ENCODE measurements around the gene MBTPS1.

Gene MBTPS1

DNA sequence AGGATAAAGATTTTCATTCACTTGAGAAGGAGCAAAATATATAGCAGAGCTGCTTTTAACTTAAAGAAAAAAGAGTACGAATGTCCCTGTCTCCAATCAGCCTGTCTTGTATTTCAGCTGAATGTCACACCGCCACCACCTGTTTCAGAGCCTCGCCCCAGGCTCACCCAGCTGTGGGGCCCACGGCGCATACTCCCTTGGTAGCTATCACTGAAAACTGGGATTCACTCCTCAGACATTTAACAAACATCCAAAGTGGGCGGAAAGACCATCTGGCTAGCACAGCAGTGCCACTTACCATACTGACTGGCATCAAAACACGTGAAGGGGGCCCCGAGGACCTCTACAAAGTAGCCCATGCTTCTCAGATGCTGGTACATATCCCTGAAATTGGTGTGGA is 48.7 kb downstream of the MBTPS1 start:
- TF ChIP-seq, protein P1, sequence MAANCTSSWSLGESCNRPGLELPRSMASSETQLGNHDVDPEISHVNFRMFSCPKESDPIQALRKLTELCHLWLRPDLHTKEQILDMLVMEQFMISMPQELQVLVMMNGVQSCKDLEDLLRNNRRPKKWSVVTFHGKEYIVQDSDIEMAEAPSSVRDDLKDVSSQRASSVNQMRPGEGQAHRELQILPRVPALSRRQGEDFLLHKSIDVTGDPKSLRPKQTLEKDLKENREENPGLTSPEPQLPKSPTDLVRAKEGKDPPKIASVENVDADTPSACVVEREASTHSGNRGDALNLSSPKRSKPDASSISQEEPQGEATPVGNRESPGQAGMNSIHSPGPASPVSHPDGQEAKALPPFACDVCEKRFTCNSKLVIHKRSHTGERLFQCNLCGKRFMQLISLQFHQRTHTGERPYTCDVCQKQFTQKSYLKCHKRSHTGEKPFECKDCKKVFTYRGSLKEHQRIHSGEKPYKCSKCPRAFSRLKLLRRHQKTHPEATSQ (tag by site-specific recombination; IDR thresholded peaks at IDR 0.05): no peak
- TF ChIP-seq ZNF792 (tag by site-specific recombination; IDR thresholded peaks at IDR 0.05): no peak
- TF ChIP-seq, protein P2, sequence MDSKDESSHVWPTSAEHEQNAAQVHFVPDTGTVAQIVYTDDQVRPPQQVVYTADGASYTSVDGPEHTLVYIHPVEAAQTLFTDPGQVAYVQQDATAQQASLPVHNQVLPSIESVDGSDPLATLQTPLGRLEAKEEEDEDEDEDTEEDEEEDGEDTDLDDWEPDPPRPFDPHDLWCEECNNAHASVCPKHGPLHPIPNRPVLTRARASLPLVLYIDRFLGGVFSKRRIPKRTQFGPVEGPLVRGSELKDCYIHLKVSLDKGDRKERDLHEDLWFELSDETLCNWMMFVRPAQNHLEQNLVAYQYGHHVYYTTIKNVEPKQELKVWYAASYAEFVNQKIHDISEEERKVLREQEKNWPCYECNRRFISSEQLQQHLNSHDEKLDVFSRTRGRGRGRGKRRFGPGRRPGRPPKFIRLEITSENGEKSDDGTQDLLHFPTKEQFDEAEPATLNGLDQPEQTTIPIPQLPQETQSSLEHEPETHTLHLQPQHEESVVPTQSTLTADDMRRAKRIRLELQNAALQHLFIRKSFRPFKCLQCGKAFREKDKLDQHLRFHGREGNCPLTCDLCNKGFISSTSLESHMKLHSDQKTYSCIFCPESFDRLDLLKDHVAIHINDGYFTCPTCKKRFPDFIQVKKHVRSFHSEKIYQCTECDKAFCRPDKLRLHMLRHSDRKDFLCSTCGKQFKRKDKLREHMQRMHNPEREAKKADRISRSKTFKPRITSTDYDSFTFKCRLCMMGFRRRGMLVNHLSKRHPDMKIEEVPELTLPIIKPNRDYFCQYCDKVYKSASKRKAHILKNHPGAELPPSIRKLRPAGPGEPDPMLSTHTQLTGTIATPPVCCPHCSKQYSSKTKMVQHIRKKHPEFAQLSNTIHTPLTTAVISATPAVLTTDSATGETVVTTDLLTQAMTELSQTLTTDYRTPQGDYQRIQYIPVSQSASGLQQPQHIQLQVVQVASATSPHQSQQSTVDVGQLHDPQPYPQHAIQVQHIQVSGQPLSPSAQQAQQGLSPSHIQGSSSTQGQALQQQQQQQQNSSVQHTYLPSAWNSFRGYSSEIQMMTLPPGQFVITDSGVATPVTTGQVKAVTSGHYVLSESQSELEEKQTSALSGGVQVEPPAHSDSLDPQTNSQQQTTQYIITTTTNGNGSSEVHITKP (tag by site-specific recombination; IDR thresholded peaks at IDR 0.05): no peak
- no peak for TF ChIP-seq ZNF629 (tag by site-specific recombination; IDR thresholded peaks at IDR 0.05)
- no peak for TF ChIP-seq EGR2 (tag by site-specific recombination; IDR thresholded peaks at IDR 0.05; ENCODE audit: low read depth)
- no peak for TF ChIP-seq ZNF114 (tag by site-specific recombination; IDR thresholded peaks at IDR 0.05)
- no peak for TF ChIP-seq ZNF404 (tag by site-specific recombination; IDR thresholded peaks at IDR 0.05)
- no peak for TF ChIP-seq ZNF654 (tag by site-specific recombination; IDR thresholded peaks at IDR 0.05; ENCODE audit: low read depth)
- TF ChIP-seq, protein P3, sequence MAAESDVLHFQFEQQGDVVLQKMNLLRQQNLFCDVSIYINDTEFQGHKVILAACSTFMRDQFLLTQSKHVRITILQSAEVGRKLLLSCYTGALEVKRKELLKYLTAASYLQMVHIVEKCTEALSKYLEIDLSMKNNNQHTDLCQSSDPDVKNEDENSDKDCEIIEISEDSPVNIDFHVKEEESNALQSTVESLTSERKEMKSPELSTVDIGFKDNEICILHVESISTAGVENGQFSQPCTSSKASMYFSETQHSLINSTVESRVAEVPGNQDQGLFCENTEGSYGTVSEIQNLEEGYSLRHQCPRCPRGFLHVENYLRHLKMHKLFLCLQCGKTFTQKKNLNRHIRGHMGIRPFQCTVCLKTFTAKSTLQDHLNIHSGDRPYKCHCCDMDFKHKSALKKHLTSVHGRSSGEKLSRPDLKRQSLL (tag by site-specific recombination; IDR thresholded peaks at IDR 0.05): no peak
- no peak for TF ChIP-seq ZNF521 (tag by site-specific recombination; IDR thresholded peaks at IDR 0.05)
- TF ChIP-seq ZNF76 (tag by site-specific recombination; IDR thresholded peaks at IDR 0.05; ENCODE audit: borderline replicate concordance, low read depth): no peak
- TF ChIP-seq, protein P4, sequence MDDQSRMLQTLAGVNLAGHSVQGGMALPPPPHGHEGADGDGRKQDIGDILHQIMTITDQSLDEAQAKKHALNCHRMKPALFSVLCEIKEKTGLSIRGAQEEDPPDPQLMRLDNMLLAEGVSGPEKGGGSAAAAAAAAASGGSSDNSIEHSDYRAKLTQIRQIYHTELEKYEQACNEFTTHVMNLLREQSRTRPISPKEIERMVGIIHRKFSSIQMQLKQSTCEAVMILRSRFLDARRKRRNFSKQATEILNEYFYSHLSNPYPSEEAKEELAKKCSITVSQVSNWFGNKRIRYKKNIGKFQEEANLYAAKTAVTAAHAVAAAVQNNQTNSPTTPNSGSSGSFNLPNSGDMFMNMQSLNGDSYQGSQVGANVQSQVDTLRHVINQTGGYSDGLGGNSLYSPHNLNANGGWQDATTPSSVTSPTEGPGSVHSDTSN (CRISPR knock-in tag; IDR thresholded peaks at IDR 0.05): no peak
- TF ChIP-seq ZNF274 (IDR thresholded peaks at IDR 0.05; ENCODE audit: low read length): no peak
- no peak for TF ChIP-seq ZNF274 (tag by site-specific recombination; IDR thresholded peaks at IDR 0.05; ENCODE audit: borderline replicate concordance)
- no peak for TF ChIP-seq ZNF585B (tag by site-specific recombination; IDR thresholded peaks at IDR 0.05)
- TF ChIP-seq, protein P5, sequence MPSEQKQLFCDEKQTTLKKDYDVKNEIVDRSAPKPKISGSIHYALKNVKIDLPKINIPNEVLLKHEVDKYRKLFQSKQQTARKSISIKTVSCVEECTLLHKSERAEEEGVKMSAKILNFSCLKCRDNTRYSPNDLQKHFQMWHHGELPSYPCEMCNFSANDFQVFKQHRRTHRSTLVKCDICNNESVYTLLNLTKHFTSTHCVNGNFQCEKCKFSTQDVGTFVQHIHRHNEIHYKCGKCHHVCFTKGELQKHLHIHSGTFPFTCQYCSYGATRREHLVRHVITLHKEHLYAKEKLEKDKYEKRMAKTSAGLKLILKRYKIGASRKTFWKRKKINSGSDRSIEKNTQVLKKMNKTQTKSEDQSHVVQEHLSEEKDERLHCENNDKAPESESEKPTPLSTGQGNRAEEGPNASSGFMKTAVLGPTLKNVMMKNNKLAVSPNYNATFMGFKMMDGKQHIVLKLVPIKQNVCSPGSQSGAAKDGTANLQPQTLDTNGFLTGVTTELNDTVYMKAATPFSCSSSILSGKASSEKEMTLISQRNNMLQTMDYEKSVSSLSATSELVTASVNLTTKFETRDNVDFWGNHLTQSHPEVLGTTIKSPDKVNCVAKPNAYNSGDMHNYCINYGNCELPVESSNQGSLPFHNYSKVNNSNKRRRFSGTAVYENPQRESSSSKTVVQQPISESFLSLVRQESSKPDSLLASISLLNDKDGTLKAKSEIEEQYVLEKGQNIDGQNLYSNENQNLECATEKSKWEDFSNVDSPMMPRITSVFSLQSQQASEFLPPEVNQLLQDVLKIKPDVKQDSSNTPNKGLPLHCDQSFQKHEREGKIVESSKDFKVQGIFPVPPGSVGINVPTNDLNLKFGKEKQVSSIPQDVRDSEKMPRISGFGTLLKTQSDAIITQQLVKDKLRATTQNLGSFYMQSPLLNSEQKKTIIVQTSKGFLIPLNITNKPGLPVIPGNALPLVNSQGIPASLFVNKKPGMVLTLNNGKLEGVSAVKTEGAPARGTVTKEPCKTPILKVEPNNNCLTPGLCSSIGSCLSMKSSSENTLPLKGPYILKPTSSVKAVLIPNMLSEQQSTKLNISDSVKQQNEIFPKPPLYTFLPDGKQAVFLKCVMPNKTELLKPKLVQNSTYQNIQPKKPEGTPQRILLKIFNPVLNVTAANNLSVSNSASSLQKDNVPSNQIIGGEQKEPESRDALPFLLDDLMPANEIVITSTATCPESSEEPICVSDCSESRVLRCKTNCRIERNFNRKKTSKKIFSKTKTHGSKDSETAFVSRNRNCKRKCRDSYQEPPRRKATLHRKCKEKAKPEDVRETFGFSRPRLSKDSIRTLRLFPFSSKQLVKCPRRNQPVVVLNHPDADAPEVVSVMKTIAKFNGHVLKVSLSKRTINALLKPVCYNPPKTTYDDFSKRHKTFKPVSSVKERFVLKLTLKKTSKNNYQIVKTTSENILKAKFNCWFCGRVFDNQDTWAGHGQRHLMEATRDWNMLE (tag by site-specific recombination; conservative IDR thresholded peaks at IDR 0.05; ENCODE audit: low read depth): no peak
- no peak overlapping the region for H3K4me3 ChIP-seq (ENCODE audit: low read depth, low read length)
- H3K9me3 ChIP-seq (ENCODE audit: control insufficient read depth, insufficient read depth, low read depth, low read length): no peaks in the 10 kb centered on the region
- no peaks in the 10 kb centered on the region for H3K4me1 ChIP-seq (ENCODE audit: control insufficient read depth, insufficient read depth, low read length)
- no peak overlapping the region for H3K27ac ChIP-seq (ENCODE audit: extremely low read depth, low read depth, low read length)
- POLR2A ChIA-PET: no interaction called here
- H3K36me3 ChIP-seq (ENCODE audit: control insufficient read depth in 2 of 2, insufficient read depth in 1 of 2, low read length in 2 of 2): peaks cover 25 to 95% of the 10 kb centered on the region in 2 experiments
- CTCF ChIA-PET: interaction anchor here (1.3 to 8.0 kb wide), 4 partner anchors 9 to 141 kb away, joined by 3 to 174 read pairs (median 8); partner anchors contain the start of gene OSGIN1

Data from HEK293 (cell line).